GM21529 (cell line): ENCODE measurements around the gene KRTAP10-1.

Experiments used
- ATAC-seq: cut with Tn5 transposase; IDR thresholded peaks from one replicate; pipeline ENCODE4 v1.9.1; 2021; ENCODE audit not compliant: unreplicated experiment

KRTAP10-1 gene

GRCh38 chr21:44517175-44517899 lies 22.7 kb downstream of the KRTAP10-1 start:
- no peak for ATAC-seq

GRCh38 chr21:44516828-44517174 lies 23.2 kb downstream of the KRTAP10-1 start:
- no peak for ATAC-seq

GRCh38 chr21:44516342-44516741 lies 23.7 kb downstream of the KRTAP10-1 start:
- no peak for ATAC-seq

GRCh38 chr21:44515359-44516165 lies 24.4 kb downstream of the KRTAP10-1 start:
- no peak for ATAC-seq

GRCh38 chr21:44514746-44515358 lies 25.1 kb downstream of the KRTAP10-1 start:
- ATAC-seq: no peak

GRCh38 chr21:44514218-44514520 lies 25.8 kb downstream of the KRTAP10-1 start:
- no peak for ATAC-seq

- no peak for ATAC-seq
These were observed 26.4 kb downstream of the KRTAP10-1 start for GRCh38 chr21:44513389-44514217.

GRCh38 chr21:44512496-44513388 lies 27.3 kb downstream of the KRTAP10-1 start:
- no peak for ATAC-seq

- ATAC-seq: no peak
These were observed 28.1 kb downstream of the KRTAP10-1 start for GRCh38 chr21:44511938-44512275.

GRCh38 chr21:44511219-44511937 lies 28.6 kb downstream of the KRTAP10-1 start:
- no peak for ATAC-seq

- no peak for ATAC-seq
These were observed 29.3 kb downstream of the KRTAP10-1 start for GRCh38 chr21:44510508-44511218.

- ATAC-seq: no peak
These were observed 29.9 kb downstream of the KRTAP10-1 start for GRCh38 chr21:44510109-44510507.

GRCh38 chr21:44509539-44509938 lies 30.5 kb downstream of the KRTAP10-1 start:
- no peak for ATAC-seq

- ATAC-seq: no peak
These were observed 31.1 kb downstream of the KRTAP10-1 start for GRCh38 chr21:44508711-44509445.

GRCh38 chr21:44508426-44508710 lies 31.6 kb downstream of the KRTAP10-1 start:
- no peak for ATAC-seq

GRCh38 chr21:44507673-44508425 lies 32.1 kb downstream of the KRTAP10-1 start:
- ATAC-seq: no peak

- no peak for ATAC-seq
These were observed 33.4 kb downstream of the KRTAP10-1 start for GRCh38 chr21:44506279-44507255.
